HG02642 (cell line): ENCODE data around the gene TNPO2.

ENCODE experiments used
- ATAC-seq: cut with Tn5 transposase; IDR thresholded peaks from one replicate; pipeline ENCODE4 v1.9.1; 2021; ENCODE audit warnings: mild to moderate bottlenecking; ENCODE audit not compliant: unreplicated experiment, poor library complexity

The TNPO2 gene

DNA sequence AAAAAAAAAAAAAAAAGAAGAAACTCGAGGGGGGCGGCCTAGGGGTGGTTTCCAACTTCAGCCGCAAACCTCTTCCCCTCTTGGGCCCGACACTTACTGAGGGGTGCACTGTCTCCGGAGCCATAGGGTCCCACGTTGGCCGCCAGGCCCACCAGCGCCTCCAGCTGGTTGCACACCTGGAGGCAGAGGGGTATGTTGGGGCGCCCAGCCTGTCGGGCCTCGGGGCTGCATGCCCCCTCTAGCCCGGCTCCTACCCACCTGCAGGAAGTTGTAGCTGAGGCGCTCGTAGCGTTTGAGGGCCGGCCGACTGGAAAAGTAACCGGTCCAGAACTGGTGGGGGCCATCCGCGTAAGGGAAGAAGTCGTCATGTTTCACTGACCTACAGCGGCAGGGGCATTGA lies 65.8 kb downstream of the TNPO2 start:
- no peak for ATAC-seq

DNA sequence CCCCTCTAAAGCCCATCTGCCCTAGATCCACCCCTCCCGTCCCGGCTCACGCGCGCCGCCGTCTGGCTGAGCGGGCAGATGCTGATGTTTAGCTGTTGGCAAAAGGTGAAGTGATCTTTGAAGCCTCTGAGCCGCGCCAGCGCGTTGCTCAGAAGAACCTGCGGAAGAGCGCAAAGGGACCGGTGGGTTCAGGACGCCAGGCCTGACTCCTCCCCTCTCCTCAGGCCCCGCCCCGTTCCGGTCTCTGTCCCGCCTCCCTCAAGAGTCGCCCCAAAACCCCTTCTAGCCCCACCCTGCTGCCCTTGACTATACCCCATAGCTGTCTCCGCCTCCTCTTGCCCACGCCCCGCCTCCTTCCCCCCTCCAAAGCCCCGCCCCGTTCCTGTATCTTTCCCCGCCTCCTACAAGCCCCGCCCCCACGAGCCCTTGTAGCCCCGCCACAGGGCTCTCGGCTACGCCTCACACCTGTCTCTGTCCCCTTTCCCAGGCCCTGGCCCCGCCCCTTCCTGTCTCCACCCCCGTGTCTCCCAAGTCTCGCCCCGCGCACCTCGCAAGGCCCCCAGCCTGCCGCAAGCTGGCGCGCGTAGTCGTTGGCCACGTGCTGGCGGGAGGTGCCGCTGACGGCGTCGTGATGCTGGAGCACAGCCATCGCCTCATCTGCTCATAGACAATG lies 66.7 kb downstream of the TNPO2 start:
- no peak for ATAC-seq

- no peak for ATAC-seq
Observed at GRCh38 chr19:12655546-12655945, 68.2 kb downstream of the TNPO2 start.

DNA sequence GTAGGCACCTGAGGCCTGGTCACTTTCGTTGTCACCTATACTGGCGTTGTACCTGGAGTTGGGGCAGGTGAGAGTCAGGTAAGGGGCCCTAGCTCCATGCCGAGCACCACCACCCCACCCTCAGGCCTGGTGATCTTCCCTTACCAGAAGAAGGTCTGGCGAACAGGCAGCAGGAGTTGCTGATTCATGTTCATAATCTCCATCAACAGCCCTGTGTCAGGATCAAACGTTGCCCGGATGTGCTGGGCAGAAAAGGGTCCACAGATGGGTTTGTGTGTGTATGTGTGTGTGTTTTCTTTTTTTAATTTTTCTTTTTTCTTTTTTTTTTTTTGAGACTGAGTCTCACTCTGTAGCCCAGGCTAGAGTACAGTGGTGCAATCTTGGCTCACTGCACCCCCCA lies 71.5 kb downstream of the TNPO2 start:
- ATAC-seq = no peak

- no peak for ATAC-seq
Observed at GRCh38 chr19:12649941-12650340, 73.8 kb downstream of the TNPO2 start.
